GM12891 (cell line): ENCODE data around the gene ADCK1.

ENCODE experiments used
- DNase-seq: peaks from one replicate; pipeline ENCODE4 v3.0.0; 2011; ENCODE audit warnings: low spot score; ENCODE audit not compliant: insufficient read length
- FAIRE-seq: peaks from 2 replicates; lab custom pipeline; 2011; peaks lifted over from hg19 to GRCh38; lab: Jason Lieb, UNC
- PAX5 ChIP-seq: IDR thresholded peaks from 2 replicates; pipeline ENCODE4 v1.6.1; 2011; ENCODE audit warnings: low read length, moderate library complexity, mild to moderate bottlenecking; ENCODE audit not compliant: insufficient read depth, severe bottlenecking
- POLR2A ChIP-seq: IDR thresholded peaks from 2 replicates; pipeline ENCODE4 v1.6.1; 2011; ENCODE audit warnings: low read depth, low read length, control low read depth
- POLR2AphosphoS5 ChIP-seq: IDR thresholded peaks from 2 replicates; pipeline ENCODE4 v1.6.1; 2011; ENCODE audit warnings: low read depth, low read length, control low read depth
- POU2F2 ChIP-seq: IDR thresholded peaks from 2 replicates; pipeline ENCODE4 v1.6.1; 2011; ENCODE audit warnings: low read depth, mild to moderate bottlenecking, control low read depth, low read length, moderate library complexity
- SPI1 ChIP-seq: IDR thresholded peaks from 2 replicates; pipeline ENCODE4 v1.6.1; 2011; ENCODE audit warnings: low read depth, low read length, control low read depth
- TAF1 ChIP-seq: IDR thresholded peaks from 2 replicates; pipeline ENCODE4 v1.6.1; 2011; ENCODE audit warnings: low read depth, low read length, control low read depth

The ADCK1 gene

GRCh38 chr14:77892890-77893484 is 93.1 kb downstream of the ADCK1 start:
- FAIRE-seq (no peak), DNase-seq (no peak)
- TF ChIP-seq POLR2AphosphoS5 (no peak), POU2F2 (no peak)

GRCh38 chr14:77897374-77897773 is 97.5 kb downstream of the ADCK1 start:
- FAIRE-seq (no peak), DNase-seq (no peak)
- no peak for TF ChIP-seq PAX5
- no peak for TF ChIP-seq POLR2AphosphoS5
- no peak for TF ChIP-seq POLR2A
- TF ChIP-seq POU2F2, result no peak
- no peak for TF ChIP-seq SPI1
- no peak for TF ChIP-seq TAF1

- FAIRE-seq, result no peak
These were observed 102.9 kb downstream of the ADCK1 start for GRCh38 chr14:77902811-77903210.

GRCh38 chr14:77903221-77903620 is 103.3 kb downstream of the ADCK1 start:
- TF ChIP-seq PAX5 (no peak), SPI1 (no peak), TAF1 (no peak)
- no peak for FAIRE-seq
- no peak for DNase-seq

More at GRCh38 chr14:77902811-77903210, 102.9 kb downstream of the ADCK1 start:
- no peak for TF ChIP-seq SPI1
- no peak for TF ChIP-seq POU2F2
- TF ChIP-seq PAX5, result no peak
- TF ChIP-seq POLR2A, result no peak
- no peak for TF ChIP-seq POLR2AphosphoS5
- no peak for TF ChIP-seq TAF1
- DNase-seq, result no peak

- FAIRE-seq, result no peak
- no peak for DNase-seq
These were observed 104.2 kb downstream of the ADCK1 start for GRCh38 chr14:77903937-77904617.

GRCh38 chr14:77906446-77906845 is 106.5 kb downstream of the ADCK1 start:
- TF ChIP-seq SPI1 (no peak), TAF1 (no peak)
- DNase-seq (no peak), FAIRE-seq (no peak)

More at GRCh38 chr14:77903937-77904617, 104.2 kb downstream of the ADCK1 start:
- TF ChIP-seq POLR2A (no peak), SPI1 (no peak), POLR2AphosphoS5 (no peak), PAX5 (no peak), POU2F2 (no peak), TAF1 (no peak)

GRCh38 chr14:77908847-77909246 is 108.9 kb downstream of the ADCK1 start:
- TF ChIP-seq POU2F2 (no peak), PAX5 (no peak), POLR2A (no peak), SPI1 (no peak), POLR2AphosphoS5 (no peak), TAF1 (no peak)
- DNase-seq (no peak), FAIRE-seq (no peak)

- DNase-seq (no peak), FAIRE-seq (no peak)
- TF ChIP-seq POLR2AphosphoS5 (no peak), PAX5 (no peak), TAF1 (no peak), POU2F2 (no peak), SPI1 (no peak), POLR2A (no peak)
These were observed 110.0 kb downstream of the ADCK1 start for GRCh38 chr14:77909911-77910310.

GRCh38 chr14:77910506-77910905 is 110.6 kb downstream of the ADCK1 start:
- DNase-seq (no peak), FAIRE-seq (no peak)
- no peak for TF ChIP-seq POLR2AphosphoS5
- TF ChIP-seq SPI1, result no peak
- no peak for TF ChIP-seq PAX5
- TF ChIP-seq TAF1, result no peak
- TF ChIP-seq POLR2A, result no peak
- no peak for TF ChIP-seq POU2F2

- FAIRE-seq, result no peak
- no peak for DNase-seq
- no peak for TF ChIP-seq POLR2A
- no peak for TF ChIP-seq SPI1
- TF ChIP-seq POLR2AphosphoS5, result no peak
- no peak for TF ChIP-seq TAF1
- TF ChIP-seq PAX5, result no peak
- no peak for TF ChIP-seq POU2F2
These were observed 111.4 kb downstream of the ADCK1 start for GRCh38 chr14:77911356-77911755.
